GM19238 (cell line): ENCODE measurements around the gene TRIM47.
A peak's percentile ranks its signal among the peaks of the same experiment; 100 is the strongest.
"Not testable (repeated sequence)": the region's sequence is repeated elsewhere in the genome, so short reads cannot be mapped to it uniquely, and the experiment has no call there.

Source experiments
- DNase-seq: peaks from one replicate; pipeline ENCODE4 v3.0.0; 2011; ENCODE audit warnings: low spot score; ENCODE audit not compliant: insufficient read length

The TRIM47 gene

DNA sequence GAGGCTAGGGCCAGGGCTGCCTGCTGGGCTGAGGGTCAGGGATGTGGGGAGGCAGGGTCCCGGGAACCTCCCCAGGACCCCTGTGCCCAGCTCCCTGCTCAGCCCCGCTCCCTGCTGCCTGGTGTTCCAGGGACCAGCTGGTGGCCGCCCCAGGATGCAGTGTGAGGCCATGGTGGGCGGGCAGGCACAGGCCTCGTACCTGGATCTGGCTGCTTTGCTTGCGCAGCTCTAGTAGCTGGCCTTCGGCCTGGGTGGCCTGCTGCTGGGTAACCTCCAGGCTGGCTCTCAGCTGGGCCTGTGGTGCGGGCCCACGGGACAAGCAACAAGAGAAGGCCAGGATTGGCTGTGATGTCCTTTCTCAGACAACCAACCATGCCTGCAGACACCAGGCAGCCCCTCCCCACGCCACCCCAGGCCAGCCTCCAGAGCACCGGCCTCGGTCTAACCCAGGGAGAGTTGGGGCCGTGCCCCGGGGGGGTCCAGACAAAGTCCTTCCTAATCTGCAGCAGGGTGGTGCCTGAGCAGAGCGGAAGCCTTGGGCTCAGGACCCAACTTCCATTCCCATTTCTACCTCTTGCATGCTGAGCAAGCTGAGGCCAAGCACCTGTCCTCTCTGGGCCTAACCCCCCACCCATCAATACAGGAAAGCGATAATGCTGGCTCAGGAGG is 14.3 kb upstream of the TRIM47 start:
- DNase-seq = no peak

GRCh38 chr17:75891605-75892555 is 13.5 kb upstream of the TRIM47 start:
- DNase-seq = no peak

DNA sequence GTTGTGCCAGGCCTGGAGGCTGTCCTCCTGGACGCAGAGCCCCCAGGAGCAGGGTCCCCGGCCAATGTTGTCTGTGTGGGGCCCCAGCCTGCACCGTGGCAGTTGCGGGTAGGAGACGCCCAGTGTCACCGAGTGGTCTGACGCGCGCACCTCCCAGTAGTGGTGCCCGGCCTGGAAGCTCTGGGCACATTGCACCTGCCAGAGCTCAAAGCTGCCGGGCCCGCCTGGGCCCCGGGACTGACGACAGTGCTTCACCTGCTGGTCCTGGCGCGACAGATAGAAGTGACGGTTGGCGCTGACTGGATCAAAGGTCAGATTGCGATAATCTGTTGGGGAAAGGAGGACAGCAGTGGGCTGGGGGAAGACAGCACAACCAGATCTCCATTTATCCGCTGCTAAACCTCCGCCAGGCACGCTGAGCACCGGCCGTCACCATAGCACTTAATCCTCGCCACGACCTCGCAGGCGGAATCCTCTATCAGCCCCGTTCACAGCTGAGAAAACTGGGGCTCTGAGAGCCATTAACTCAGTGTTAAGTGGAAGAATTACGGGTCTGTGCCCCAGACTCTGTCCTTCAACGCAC is 12.7 kb upstream of the TRIM47 start:
- DNase-seq = no peak

GRCh38 chr17:75889454-75889853 is 11.1 kb upstream of the TRIM47 start:
- DNase-seq = no peak

DNA sequence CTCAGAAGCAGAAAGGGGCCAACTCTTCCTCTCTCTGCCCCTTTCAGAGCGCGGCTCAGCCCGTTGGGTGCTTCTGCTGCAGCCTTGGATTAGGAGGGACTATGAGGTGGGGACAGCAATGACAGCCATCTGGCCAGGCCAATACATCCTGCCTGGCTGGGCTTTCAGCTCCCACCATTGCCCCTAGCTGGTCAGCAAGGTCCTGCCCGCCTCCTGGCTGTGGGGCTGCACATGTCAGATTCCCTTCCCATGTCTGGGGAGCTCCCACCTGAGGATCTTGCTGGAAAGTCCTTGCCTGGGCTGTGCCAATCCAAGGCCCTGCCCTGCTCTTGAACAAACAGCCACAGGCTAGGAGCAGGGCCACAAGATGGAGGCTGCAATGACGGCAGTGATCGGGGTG is 10.1 kb upstream of the TRIM47 start:
- no peak for DNase-seq

- not testable (repeated sequence) for DNase-seq
Measured at GRCh38 chr17:75885860-75886259, 7.5 kb upstream of the TRIM47 start.

DNA sequence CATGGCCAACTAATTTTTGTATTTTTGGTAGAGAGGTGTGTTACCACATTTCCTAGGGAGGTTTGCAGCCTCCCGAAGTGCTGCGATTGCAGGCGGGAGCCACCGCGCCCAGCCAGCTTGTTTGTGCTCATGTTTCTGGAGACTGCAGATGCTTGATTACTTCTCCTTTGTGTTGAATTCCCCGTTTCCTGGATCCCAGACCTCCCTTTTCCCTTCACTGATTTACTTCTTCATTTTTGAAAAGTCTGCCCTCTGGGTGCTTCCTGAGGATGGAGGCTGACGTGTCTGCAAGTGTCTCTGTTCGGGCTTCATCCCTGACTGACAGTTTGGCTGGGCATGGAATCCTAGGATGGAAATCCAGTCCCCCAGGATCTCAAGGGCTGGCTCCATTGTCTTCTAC is 7.0 kb upstream of the TRIM47 start:
- DNase-seq = no peak

GRCh38 chr17:75881678-75882454 is 3.5 kb upstream of the TRIM47 start:
- DNase-seq = no peak

- no peak for DNase-seq
Measured at GRCh38 chr17:75880266-75880665, 1.9 kb upstream of the TRIM47 start.

DNA sequence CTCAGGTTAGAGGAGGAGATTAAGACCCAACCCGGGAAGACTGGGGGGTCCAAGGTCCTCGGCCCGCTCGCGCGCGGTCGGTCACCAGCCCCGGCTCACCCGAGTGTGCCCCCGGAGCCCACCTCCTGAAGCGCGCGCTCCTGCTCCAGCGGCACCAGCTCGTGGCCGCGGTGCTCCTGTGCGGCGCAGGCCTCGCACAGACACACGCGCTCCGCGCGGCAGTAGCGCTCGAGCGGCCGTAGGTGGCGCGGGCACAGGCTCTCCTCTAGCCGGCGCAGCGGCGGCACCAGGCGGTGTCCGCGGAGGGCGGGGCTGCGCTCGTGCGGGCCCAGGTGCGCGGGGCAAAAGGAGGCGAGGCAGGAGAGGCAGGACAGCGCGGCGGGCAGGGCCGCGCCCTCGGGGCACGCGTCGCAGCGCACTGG is 618 bp downstream of the TRIM47 start:
- peak; percentile 77 for DNase-seq

DNA sequence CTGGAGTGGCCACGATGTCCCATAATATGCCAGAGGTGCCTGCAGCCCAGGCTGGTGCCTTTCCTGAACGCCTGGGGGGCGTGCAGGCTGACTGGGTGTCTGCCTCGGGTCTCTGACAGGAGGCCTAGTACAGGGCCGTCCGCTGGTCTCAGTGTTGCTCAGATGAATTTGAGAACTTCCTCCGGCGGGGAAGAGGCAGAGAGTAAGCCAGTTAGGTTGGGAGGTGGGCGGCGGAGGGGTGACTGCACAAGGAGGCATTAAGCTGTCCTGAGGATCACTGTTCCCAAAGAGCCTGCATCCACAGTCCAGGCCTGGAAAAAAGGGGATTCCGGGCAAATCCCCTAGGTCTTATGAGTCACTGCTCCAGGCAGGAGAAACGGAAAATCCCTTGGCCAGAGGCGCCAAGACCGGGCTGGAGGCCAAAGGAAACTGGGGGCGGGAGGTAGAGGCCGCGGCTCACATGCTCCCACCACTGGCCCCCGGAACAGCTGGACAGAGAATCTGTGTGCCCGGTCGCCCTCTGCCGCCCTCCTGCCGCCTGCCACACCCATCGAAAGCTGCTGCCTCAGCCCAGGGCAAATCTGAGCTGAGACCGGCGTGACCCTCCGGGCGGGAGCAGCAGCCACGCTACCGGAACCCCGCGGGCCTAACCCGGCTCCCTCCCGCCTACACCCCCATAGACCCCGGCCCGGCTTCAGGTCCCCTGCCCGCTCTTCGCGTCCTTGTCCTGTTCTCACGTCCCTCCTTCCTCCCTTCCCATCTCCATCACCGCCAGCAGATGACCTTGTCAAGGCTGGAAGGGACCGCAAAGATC is 1.2 kb downstream of the TRIM47 start:
- no peak for DNase-seq

DNA sequence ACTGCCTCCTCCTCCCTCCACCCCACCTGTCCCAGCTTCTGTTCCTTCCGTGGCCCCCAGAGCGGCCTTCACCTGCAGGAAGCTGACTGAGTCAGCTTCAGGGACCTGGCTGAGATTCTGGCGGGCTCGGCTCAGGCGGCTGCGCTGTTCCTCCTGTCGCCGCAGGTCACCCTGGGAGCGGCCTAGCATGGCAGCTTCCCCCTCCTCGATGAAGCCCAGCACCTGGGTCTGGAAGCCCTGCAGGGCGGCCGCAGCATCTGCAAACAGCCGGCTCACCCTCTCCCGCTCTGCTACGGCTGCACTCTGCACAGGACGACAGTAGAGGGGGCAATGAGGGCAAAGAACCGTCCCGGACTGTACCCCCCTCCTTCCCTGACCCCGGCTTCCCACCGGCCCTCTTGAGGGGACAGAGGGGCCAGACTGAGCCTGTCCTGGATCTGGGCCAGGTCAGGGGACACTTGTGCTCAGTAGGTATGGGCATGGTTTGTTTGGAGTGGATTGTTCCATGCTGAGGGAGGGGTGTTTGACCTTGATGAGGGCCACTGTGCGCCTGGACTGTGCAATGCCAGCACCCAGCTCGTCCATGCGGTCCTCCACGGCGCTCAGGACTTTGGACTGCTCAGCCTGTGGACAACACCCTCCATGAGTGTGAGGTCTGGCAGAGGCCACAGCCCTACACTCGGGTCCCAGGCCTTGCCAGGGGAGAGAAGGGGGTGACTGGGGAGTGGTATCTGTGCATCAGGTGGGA is 2.0 kb downstream of the TRIM47 start:
- DNase-seq = peak; percentile 71

DNA sequence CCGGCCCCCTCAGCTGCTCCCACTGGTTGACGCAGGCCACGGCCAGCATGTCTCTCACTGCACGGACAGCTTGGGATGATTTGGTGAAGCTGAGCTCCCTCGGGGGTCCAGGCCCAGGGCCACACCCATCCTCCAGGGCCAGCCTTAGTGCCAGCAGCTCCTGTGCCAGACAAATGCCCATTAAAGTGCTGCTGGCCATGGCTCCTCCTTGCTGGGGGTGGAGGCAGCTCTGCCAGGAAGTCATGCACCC is 2.5 kb downstream of the TRIM47 start:
- no peak for DNase-seq

DNA sequence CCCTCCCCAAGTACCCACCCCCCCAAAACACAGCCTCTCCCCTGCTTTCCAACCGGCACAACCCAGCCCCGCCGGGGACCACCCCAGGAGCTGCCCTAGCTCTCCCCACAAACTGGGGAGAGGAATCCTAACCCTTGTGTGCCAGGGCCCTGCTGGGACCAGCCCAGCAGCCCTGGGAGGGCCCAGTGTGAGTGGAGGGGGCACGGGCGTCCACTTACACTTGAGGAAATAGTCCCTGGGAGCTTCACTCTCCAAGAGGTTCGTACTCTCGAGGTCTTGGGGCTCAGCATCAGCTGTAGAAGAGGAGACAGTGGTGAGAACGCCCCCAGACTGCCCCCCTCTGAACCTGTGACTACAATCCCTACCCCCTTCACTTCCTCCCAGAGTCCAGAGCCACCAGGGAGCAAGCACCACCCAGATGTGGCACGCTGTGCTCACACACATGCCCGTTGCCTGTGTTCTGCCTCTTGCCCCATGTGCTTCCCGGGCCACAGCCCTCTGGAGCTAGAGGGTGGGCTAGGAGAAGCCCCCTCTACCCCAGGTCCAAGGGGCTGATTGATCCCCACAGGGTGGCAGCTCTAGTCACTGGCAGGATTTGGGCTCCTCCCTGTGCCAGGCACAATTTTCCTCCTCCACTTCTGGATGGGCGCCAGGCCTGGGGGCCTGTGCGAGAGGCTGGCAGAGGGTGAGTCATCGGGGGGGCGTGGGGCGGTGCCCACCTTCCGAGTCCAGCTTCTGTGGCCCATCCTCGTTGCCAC is 3.0 kb downstream of the TRIM47 start:
- no peak for DNase-seq

DNA sequence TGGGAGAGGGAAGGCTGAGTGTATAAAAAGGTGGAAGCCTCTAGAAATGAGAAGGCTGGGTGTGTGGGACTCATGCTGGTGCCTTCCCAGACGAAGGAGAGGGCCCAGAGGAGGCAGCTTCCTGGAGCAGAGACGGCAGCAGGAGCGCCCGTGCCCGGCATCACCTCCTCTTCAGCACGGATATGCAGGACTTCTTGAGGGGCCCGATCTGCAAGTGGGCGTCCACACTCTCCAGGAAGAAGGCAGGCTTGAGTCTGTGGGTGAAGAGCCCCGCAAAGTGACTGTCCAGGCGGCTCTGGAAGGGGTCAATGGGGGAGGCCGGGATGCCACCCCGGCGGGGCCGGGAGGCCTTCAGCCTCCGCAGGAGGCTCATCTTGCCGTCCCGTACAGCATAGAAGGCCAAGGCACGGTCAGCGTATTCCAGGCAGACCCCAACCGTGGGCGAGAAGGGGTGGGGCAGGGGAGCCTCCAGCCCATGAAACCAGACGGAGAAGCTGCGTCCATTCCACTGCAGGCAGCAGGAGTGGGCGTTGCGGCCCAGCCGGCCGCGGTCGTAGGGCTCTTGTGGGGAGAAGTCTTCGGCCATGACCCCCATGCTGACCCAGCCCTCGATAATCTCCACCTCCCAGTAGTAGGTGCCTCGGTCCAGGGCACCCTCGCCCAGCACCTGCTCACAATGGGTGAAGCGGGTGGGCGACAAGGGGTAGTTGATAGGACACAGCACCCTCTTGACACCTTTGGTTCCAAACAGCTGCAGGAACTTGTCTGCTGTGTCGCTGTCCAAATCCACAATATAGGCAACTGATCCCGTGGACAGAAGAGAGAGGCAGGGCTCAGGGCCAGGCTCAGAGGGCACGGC is 3.8 kb downstream of the TRIM47 start:
- DNase-seq = no peak

DNA sequence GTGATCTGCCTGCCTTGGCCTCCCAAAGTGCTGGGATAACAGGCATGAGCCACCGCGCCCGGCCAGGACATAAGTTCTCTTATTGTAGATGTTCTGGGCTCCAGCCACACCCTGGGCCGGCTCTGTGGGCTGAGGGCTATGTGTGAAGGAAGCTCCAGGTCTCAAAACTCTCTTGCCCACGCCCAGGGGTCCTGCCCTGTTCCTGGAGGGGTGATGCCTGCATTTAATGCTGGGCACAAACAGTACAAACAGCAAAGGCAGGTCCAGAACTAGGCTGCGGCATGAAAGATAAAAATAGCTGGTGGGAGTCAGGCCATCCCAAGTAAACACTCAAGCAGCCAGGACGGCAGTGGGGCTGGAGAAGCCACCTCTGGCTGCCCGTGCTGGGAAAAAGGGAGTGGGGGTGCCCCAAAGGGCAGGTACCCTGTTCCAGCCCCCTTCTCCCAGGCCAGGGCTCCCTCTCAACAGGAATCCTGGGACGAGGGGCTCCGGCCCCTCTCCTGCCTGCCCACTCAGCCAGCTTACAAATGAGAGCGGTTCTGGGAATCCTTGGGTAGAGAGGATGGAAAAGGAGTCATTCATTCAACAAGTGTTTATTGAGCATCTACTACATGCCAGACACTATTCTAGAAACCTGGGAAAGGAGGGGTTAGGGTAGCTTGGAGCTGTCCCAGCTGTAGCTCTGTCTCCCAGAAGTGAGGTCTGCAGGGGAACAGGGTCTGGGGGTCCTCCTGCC is 4.6 kb downstream of the TRIM47 start:
- DNase-seq = no peak

DNA sequence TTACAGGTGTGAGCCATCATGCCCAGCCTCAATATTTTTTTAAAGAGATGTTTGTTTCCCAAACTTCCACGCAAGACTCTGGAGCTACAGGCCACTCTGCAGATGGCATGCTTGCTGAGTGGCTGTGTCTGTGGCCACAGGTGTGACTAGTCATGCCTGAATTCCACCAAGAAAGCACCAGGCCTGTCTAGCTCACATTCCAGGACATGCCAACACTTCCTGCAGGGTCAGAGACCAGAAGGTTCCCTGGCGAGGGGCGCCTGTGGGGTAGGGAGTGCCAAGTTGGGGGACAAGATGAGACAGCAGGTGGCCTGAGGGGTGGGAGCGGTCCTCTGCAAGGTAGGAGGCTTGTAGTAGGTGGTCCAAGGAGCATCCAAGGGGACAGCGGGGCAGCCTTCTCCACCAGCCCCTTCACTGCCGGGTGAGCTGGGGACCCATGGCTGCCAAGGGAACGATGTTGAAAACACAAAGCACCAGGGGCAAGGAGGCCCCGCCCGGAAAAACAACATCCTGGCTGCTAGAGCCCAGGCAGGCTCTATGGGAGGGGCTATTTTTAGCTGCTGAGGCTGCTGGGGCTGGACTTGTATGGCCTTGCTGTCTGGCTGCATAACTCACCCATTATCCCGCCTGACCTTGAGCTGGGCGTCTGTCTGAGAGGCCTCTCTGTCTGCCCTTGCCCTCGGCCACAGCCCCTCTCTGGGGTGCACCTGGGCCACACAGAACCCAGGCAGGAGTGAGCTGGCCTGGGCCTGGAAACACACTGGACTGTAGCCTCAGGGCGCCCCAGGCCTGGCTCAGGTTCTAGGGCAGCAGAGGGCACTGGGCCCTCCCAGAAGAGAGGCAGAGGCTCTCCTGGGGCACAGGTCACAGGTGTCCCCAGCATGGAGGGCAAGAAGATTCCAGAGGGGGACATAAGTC is 5.7 kb downstream of the TRIM47 start:
- no peak for DNase-seq
